HL-60 (cell line): ENCODE results near the gene ZSCAN5B.

Experiments
- CTCF ChIP-seq: IDR thresholded peaks from one replicate; pipeline ENCODE4 v1.5.1; 2011; ENCODE audit warnings: low read length, control low read depth, inconsistent platforms; ENCODE audit not compliant: insufficient read depth
- POLR2AphosphoS5 ChIP-seq: IDR thresholded peaks from 2 replicates; pipeline ENCODE4 v1.6.1; 2012; ENCODE audit warnings: low read depth
- REST ChIP-seq: IDR thresholded peaks from 2 replicates; pipeline ENCODE4 v1.6.1; 2012; ENCODE audit warnings: low read depth; ENCODE audit not compliant: insufficient replicate concordance

DNA sequence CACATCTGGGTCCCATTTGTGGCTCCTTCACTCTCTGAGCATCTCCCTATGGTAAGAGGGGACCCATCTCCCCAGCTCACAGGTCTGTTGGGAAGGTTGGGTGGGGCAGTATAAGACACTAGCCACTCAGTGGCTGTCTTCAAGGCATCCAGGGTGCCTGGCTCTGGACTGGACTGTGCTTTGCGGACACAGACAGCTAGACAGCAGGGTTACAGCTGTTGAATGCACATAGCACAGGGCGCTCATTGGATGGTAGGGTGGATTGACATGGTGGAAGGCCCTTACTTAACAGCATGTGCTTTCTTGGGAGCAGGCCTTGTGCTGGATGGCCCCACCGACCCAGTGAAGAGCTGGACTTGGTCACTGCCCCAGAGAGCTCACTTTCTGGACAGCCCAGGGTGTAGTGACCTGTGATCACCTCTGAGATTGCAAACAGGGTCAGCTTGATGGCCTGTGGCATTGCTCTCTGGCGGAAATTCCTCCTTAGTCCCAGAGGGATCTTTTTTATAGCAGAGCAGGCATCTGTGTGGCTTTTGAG is 54.6 kb downstream of the ZSCAN5B start:
- TF ChIP-seq CTCF (no peak), POLR2AphosphoS5 (no peak), REST (no peak)
